IgD-negative memory B cell (primary cell): ENCODE results near the gene CEACAM1. TPM values are rescaled to one million over a fixed set of nuclear protein-coding genes. Genes with fewer than 3 reads are reported as not detected.
"Not testable (repeated sequence)": the region's sequence is repeated elsewhere in the genome, so short reads cannot be mapped to it uniquely, and the experiment has no call there.

Source experiments
- H3K27ac Mint-ChIP-seq, 3 donors: one replicate each; pipeline ENCODE4 v1.8.0; 2020 to 2022; ENCODE audit warnings: mild to moderate bottlenecking in 3 of 3, mixed read lengths in 3 of 3, moderate library complexity in 1 of 3
- H3K27me3 Mint-ChIP-seq: one replicate; pipeline ENCODE4 v1.8.0; 2021; ENCODE audit warnings: mixed read lengths
- H3K36me3 Mint-ChIP-seq: one replicate; pipeline ENCODE4 v1.8.0; 2020; ENCODE audit warnings: mild to moderate bottlenecking, mixed read lengths
- H3K4me1 Mint-ChIP-seq, 3 donors: one replicate each; pipeline ENCODE4 v1.8.0; 2020 to 2022; ENCODE audit warnings: mixed read lengths in 3 of 3, mild to moderate bottlenecking in 1 of 3
- H3K4me3 Mint-ChIP-seq, 4 donors: one replicate each; pipeline ENCODE4 v1.8.0; 2020 to 2022; ENCODE audit warnings: mild to moderate bottlenecking in 4 of 4, mixed read lengths in 4 of 4, moderate library complexity in 3 of 4
- H3K9me3 Mint-ChIP-seq, 3 donors: one replicate each; pipeline ENCODE4 v1.8.0; 2020 to 2021; ENCODE audit warnings: mixed read lengths in 3 of 3, mild to moderate bottlenecking in 1 of 3
- polyA plus RNA-seq: library from polyadenylated mRNA; unstranded; fragments of 300-500 nt; fragmentation: Illumina TruSeq; gene quantifications from one replicate; pipeline ENCODE4 v1.2.3, GENCODE V29; 2021

The CEACAM1 gene
- polyA plus RNA-seq, 1 donor from 2014 or later = 5.4 TPM

GRCh38 chr19:42555317-42555716 lies 27.0 kb upstream of the CEACAM1 start:
- peaks cover under 1% of the 10 kb centered on the region for H3K36me3 Mint-ChIP-seq
- peaks cover 32% of the 10 kb centered on the region for H3K27me3 Mint-ChIP-seq

GRCh38 chr19:42554046-42554575 lies 25.8 kb upstream of the CEACAM1 start:
- H3K4me1 Mint-ChIP-seq = peaks cover 0 to 8% (median 3%) of the 10 kb centered on the region in 3 donors
- peaks cover 30% of the 10 kb centered on the region for H3K27me3 Mint-ChIP-seq
- peak overlapping the region in 1 of 4 donors; percentile 71 for H3K4me3 Mint-ChIP-seq
- peak overlapping the region in 1 of 3 donors; percentile 22 for H3K27ac Mint-ChIP-seq
- H3K9me3 Mint-ChIP-seq = peaks cover 2 to 5% (median 5%) of the 10 kb centered on the region in 3 donors
- H3K36me3 Mint-ChIP-seq = no peaks in the 10 kb centered on the region

More at GRCh38 chr19:42555317-42555716, 27.0 kb upstream of the CEACAM1 start:
- peaks cover 0 to 2% (median 0%) of the 10 kb centered on the region in 3 donors for H3K9me3 Mint-ChIP-seq
- peaks cover 0 to 6% (median 3%) of the 10 kb centered on the region in 3 donors for H3K4me1 Mint-ChIP-seq
- no peak overlapping the region for H3K4me3 Mint-ChIP-seq
- H3K27ac Mint-ChIP-seq = no peak overlapping the region

- Mint-ChIP-seq H3K4me1 (peaks cover 0 to 8% (median 3%) of the 10 kb centered on the region in 3 donors), H3K9me3 (peaks cover 2 to 10% (median 5%) of the 10 kb centered on the region in 3 donors), H3K27me3 (peaks cover 29% of the 10 kb centered on the region), H3K4me3 (peak overlapping the region in 1 of 4 donors; percentile 71), H3K27ac (no peak overlapping the region), H3K36me3 (no peaks in the 10 kb centered on the region)
These were observed 25.2 kb upstream of the CEACAM1 start for GRCh38 chr19:42553292-42554045.

- Mint-ChIP-seq H3K4me3 (peak overlapping the region in 1 of 4 donors; percentile 22), H3K9me3 (peaks cover 2 to 10% (median 5%) of the 10 kb centered on the region in 3 donors), H3K27me3 (peaks cover 25% of the 10 kb centered on the region), H3K4me1 (peaks cover 0 to 8% (median 3%) of the 10 kb centered on the region in 3 donors), H3K36me3 (no peaks in the 10 kb centered on the region), H3K27ac (no peak overlapping the region)
These were observed 24.1 kb upstream of the CEACAM1 start for GRCh38 chr19:42552086-42553065.

GRCh38 chr19:42550521-42550920 lies 22.2 kb upstream of the CEACAM1 start:
- Mint-ChIP-seq H3K9me3 (peaks cover 2 to 10% (median 5%) of the 10 kb centered on the region in 3 donors), H3K27me3 (peaks cover 17% of the 10 kb centered on the region)
- not testable (repeated sequence) for H3K36me3 Mint-ChIP-seq, H3K4me3 Mint-ChIP-seq, H3K4me1 Mint-ChIP-seq, H3K27ac Mint-ChIP-seq

GRCh38 chr19:42549067-42549466 lies 20.8 kb upstream of the CEACAM1 start:
- H3K27me3 Mint-ChIP-seq = peaks cover 14% of the 10 kb centered on the region
- H3K4me3 Mint-ChIP-seq = not testable (repeated sequence)

GRCh38 chr19:42548552-42548951 lies 20.3 kb upstream of the CEACAM1 start:
- Mint-ChIP-seq H3K27me3 (peaks cover 13% of the 10 kb centered on the region), H3K36me3 (no peaks in the 10 kb centered on the region), H3K9me3 (peaks cover 2 to 10% (median 7%) of the 10 kb centered on the region in 3 donors), H3K4me1 (peaks cover 0 to 5% (median 5%) of the 10 kb centered on the region in 3 donors), H3K27ac (no peak overlapping the region), H3K4me3 (no peak overlapping the region)

More at GRCh38 chr19:42549067-42549466, 20.8 kb upstream of the CEACAM1 start:
- H3K36me3 Mint-ChIP-seq, H3K4me1 Mint-ChIP-seq, H3K27ac Mint-ChIP-seq: not testable (repeated sequence)
- H3K9me3 Mint-ChIP-seq = peaks cover 2 to 10% (median 7%) of the 10 kb centered on the region in 3 donors

- Mint-ChIP-seq H3K27ac (no peak overlapping the region), H3K4me1 (peaks cover 0 to 5% (median 5%) of the 10 kb centered on the region in 3 donors), H3K27me3 (peaks cover 10% of the 10 kb centered on the region), H3K36me3 (no peaks in the 10 kb centered on the region), H3K9me3 (peaks cover 2 to 10% (median 7%) of the 10 kb centered on the region in 3 donors), H3K4me3 (no peak overlapping the region)
These were observed 19.6 kb upstream of the CEACAM1 start for GRCh38 chr19:42547929-42548328.

- peaks cover 9% of the 10 kb centered on the region for H3K27me3 Mint-ChIP-seq
- no peak overlapping the region for H3K4me3 Mint-ChIP-seq
- H3K27ac Mint-ChIP-seq = peak overlapping the region in 1 of 3 donors; percentile 18
- H3K4me1 Mint-ChIP-seq = peaks cover 0 to 5% (median 5%) of the 10 kb centered on the region in 3 donors
- no peaks in the 10 kb centered on the region for H3K36me3 Mint-ChIP-seq
- H3K9me3 Mint-ChIP-seq = peaks cover 2 to 10% (median 7%) of the 10 kb centered on the region in 3 donors
These were observed 18.7 kb upstream of the CEACAM1 start for GRCh38 chr19:42546831-42547500.

GRCh38 chr19:42544146-42544545 lies 15.9 kb upstream of the CEACAM1 start:
- H3K27me3 Mint-ChIP-seq = peaks cover 9% of the 10 kb centered on the region
- H3K27ac Mint-ChIP-seq = no peak overlapping the region
- H3K36me3 Mint-ChIP-seq = no peaks in the 10 kb centered on the region
- H3K4me3 Mint-ChIP-seq = no peak overlapping the region
- H3K9me3 Mint-ChIP-seq = peaks cover 0 to 6% (median 1%) of the 10 kb centered on the region in 3 donors
- peaks cover 0 to 5% (median 2%) of the 10 kb centered on the region in 3 donors for H3K4me1 Mint-ChIP-seq

GRCh38 chr19:42542791-42543190 lies 14.5 kb upstream of the CEACAM1 start:
- Mint-ChIP-seq H3K4me1 (peaks cover 0 to 5% (median 2%) of the 10 kb centered on the region in 3 donors), H3K4me3 (no peak overlapping the region), H3K36me3 (no peaks in the 10 kb centered on the region), H3K9me3 (peaks cover 0 to 1% (median 0%) of the 10 kb centered on the region in 3 donors), H3K27me3 (peaks cover 14% of the 10 kb centered on the region), H3K27ac (no peak overlapping the region)

- Mint-ChIP-seq H3K4me3 (peak overlapping the region in 1 of 4 donors; percentile 32), H3K27me3 (peaks cover 7% of the 10 kb centered on the region), H3K36me3 (no peaks in the 10 kb centered on the region), H3K27ac (no peak overlapping the region), H3K9me3 (no peaks in the 10 kb centered on the region), H3K4me1 (no peaks in the 10 kb centered on the region)
These were observed 11.8 kb upstream of the CEACAM1 start for GRCh38 chr19:42540071-42540553.

- Mint-ChIP-seq H3K4me1 (no peaks in the 10 kb centered on the region), H3K4me3 (no peak overlapping the region), H3K27ac (no peak overlapping the region), H3K36me3 (no peaks in the 10 kb centered on the region), H3K9me3 (no peaks in the 10 kb centered on the region), H3K27me3 (peaks cover 5% of the 10 kb centered on the region)
These were observed 10.8 kb upstream of the CEACAM1 start for GRCh38 chr19:42538841-42539709.
